Uterus (tissue), 2 donors: ENCODE data around the gene LDLRAD4.

Source experiments
- CTCF ChIP-seq, 4 experiments: fragments of 200-600 bp in 2 of 4; fragments of 450-650 bp in 2 of 4; sonication (generic) in 2 of 4; IDR thresholded peaks; one replicate each; pipeline ENCODE4 v1.5.1; 2016 to 2019; ENCODE audit warnings: antibody characterized with exemption in 4 of 4, mild to moderate bottlenecking in 2 of 4, moderate library complexity in 1 of 4
- POLR2A ChIP-seq, 2 donors: fragments of 450-650 bp; IDR thresholded peaks; one replicate each; pipeline ENCODE4 v1.6.1; 2016; ENCODE audit warnings: antibody characterized with exemption in 2 of 2, mild to moderate bottlenecking in 1 of 2, moderate library complexity in 1 of 2

GRCh38 chr18:13487237-13487636 is 268.7 kb downstream of the LDLRAD4 start:
- no peak for TF ChIP-seq POLR2A (IDR thresholded peaks at IDR 0.05)
- TF ChIP-seq CTCF (IDR thresholded peaks at IDR 0.05) = no peak
